Measurements from ENCODE around the gene CCDC97.

DNA sequence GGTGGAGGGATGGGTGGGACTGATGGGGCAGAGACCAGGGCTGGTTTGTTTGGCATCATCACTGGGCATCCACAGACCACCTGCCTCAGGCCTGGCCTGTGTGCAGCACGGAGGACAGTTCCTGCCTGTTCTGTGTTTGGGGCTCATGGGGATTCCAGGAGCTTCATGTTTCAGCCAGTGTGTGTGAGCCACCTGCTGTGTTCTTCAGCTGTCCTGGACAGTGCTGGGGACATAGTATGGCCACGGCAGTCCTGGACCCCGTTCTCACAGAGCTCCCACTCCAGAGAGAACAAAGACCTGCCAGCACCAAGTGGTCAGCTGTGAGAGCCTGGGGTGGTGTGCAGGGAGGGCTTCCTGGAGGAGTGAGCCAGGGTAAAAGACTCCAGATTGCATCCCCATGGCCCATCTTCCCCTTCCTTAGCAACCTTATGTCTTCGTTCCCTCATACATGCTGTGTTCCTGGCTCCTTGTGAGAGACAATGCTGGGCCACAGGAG lies 2.0 kb upstream of the CCDC97 start:
- no peak for TF ChIP-seq ZNF747 (tag by site-specific recombination; IDR thresholded peaks at IDR 0.05)
- TF ChIP-seq, protein P1, sequence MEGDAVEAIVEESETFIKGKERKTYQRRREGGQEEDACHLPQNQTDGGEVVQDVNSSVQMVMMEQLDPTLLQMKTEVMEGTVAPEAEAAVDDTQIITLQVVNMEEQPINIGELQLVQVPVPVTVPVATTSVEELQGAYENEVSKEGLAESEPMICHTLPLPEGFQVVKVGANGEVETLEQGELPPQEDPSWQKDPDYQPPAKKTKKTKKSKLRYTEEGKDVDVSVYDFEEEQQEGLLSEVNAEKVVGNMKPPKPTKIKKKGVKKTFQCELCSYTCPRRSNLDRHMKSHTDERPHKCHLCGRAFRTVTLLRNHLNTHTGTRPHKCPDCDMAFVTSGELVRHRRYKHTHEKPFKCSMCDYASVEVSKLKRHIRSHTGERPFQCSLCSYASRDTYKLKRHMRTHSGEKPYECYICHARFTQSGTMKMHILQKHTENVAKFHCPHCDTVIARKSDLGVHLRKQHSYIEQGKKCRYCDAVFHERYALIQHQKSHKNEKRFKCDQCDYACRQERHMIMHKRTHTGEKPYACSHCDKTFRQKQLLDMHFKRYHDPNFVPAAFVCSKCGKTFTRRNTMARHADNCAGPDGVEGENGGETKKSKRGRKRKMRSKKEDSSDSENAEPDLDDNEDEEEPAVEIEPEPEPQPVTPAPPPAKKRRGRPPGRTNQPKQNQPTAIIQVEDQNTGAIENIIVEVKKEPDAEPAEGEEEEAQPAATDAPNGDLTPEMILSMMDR (tag by site-specific recombination; IDR thresholded peaks at IDR 0.05) = no peak
- no peak for TF ChIP-seq ZNF677 (tag by site-specific recombination; IDR thresholded peaks at IDR 0.05)
